H1 (cell line): ENCODE data around the gene GJD4. TPM values are rescaled to one million over a fixed set of nuclear protein-coding genes. Genes with fewer than 3 reads are reported as not detected.

Experiments used
- RAD21 ChIP-seq, 2 experiments: IDR thresholded peaks in 1 of 2; conservative IDR thresholded peaks in 1 of 2; 2 replicates each; pipeline ENCODE4 v1.6.1; 2011; ENCODE audit warnings: low read depth in 2 of 2, low read length in 2 of 2, improper control_type of control experiment in 1 of 2, inconsistent platforms in 1 of 2, mild to moderate bottlenecking in 1 of 2, moderate library complexity in 1 of 2
- TAF7 ChIP-seq: optimal IDR thresholded peaks from 2 replicates; pipeline ENCODE3; 2011; ENCODE audit warnings: low read depth, mild to moderate bottlenecking, inconsistent platforms, low read length, moderate library complexity, borderline replicate concordance
- polyA plus RNA-seq, 7 experiments: library from polyadenylated mRNA; depleted of rRNA in 3 of 7; stranded (reverse) in 5 of 7; unstranded in 2 of 7; fragments of >200 nt in 5 of 7; fragments of 200-250 nt in 2 of 7; gene quantifications; 1 replicate in 5 of 7; 2 replicates in 1 of 7; 4 replicates in 1 of 7; pipeline versions ENCODE4 v1.2.1 to v1.2.3, GENCODE V29; 2011 to 2013; ENCODE audit warnings: missing spikeins in 2 of 7, mixed read lengths in 2 of 7
- total RNA-seq: library from RNA; stranded (reverse); fragmentation: NEBNext Ultra II Directional; extraction: Animal tissue kit (Norgen Biotek cat#: 25700); gene quantifications from 2 replicates; pipeline ENCODE4 v1.2.1, GENCODE V29; 2021
- TF ChIP-seq, protein P1 (sequence below): fragments of 300-600 bp; sonication (generic); IDR thresholded peaks from 2 replicates; pipeline ENCODE4 v1.7.1; 2012; ENCODE audit warnings: low read length, moderate library complexity, mild to moderate bottlenecking, inconsistent platforms; ENCODE audit not compliant: insufficient replicate concordance

GJD4 gene
- total and polyA plus RNA-seq, 2 of the 8 experiments (the other 6 are each of a cell fraction or from before 2014, with no cell fraction given): not detected

DNA sequence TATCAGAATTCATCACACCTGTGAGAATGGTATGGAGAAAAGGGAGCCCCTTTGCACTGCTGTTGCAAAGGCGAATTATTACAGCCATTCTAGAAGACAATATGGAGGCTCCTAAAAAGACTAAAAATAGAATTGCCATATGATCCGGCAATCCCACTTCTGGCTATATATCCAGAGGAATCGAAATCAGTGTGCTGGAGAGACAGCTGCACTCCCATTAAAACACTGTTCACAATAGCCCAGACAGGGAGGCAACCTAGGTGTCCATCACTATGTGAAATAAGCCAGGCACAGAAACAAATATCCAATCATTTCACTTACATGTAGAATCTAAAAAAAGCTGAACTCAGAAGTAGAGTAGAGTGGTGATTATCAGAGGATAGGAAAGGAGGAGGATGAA, 26.0 kb upstream of the GJD4 start (continued):
- TF ChIP-seq, protein P1, sequence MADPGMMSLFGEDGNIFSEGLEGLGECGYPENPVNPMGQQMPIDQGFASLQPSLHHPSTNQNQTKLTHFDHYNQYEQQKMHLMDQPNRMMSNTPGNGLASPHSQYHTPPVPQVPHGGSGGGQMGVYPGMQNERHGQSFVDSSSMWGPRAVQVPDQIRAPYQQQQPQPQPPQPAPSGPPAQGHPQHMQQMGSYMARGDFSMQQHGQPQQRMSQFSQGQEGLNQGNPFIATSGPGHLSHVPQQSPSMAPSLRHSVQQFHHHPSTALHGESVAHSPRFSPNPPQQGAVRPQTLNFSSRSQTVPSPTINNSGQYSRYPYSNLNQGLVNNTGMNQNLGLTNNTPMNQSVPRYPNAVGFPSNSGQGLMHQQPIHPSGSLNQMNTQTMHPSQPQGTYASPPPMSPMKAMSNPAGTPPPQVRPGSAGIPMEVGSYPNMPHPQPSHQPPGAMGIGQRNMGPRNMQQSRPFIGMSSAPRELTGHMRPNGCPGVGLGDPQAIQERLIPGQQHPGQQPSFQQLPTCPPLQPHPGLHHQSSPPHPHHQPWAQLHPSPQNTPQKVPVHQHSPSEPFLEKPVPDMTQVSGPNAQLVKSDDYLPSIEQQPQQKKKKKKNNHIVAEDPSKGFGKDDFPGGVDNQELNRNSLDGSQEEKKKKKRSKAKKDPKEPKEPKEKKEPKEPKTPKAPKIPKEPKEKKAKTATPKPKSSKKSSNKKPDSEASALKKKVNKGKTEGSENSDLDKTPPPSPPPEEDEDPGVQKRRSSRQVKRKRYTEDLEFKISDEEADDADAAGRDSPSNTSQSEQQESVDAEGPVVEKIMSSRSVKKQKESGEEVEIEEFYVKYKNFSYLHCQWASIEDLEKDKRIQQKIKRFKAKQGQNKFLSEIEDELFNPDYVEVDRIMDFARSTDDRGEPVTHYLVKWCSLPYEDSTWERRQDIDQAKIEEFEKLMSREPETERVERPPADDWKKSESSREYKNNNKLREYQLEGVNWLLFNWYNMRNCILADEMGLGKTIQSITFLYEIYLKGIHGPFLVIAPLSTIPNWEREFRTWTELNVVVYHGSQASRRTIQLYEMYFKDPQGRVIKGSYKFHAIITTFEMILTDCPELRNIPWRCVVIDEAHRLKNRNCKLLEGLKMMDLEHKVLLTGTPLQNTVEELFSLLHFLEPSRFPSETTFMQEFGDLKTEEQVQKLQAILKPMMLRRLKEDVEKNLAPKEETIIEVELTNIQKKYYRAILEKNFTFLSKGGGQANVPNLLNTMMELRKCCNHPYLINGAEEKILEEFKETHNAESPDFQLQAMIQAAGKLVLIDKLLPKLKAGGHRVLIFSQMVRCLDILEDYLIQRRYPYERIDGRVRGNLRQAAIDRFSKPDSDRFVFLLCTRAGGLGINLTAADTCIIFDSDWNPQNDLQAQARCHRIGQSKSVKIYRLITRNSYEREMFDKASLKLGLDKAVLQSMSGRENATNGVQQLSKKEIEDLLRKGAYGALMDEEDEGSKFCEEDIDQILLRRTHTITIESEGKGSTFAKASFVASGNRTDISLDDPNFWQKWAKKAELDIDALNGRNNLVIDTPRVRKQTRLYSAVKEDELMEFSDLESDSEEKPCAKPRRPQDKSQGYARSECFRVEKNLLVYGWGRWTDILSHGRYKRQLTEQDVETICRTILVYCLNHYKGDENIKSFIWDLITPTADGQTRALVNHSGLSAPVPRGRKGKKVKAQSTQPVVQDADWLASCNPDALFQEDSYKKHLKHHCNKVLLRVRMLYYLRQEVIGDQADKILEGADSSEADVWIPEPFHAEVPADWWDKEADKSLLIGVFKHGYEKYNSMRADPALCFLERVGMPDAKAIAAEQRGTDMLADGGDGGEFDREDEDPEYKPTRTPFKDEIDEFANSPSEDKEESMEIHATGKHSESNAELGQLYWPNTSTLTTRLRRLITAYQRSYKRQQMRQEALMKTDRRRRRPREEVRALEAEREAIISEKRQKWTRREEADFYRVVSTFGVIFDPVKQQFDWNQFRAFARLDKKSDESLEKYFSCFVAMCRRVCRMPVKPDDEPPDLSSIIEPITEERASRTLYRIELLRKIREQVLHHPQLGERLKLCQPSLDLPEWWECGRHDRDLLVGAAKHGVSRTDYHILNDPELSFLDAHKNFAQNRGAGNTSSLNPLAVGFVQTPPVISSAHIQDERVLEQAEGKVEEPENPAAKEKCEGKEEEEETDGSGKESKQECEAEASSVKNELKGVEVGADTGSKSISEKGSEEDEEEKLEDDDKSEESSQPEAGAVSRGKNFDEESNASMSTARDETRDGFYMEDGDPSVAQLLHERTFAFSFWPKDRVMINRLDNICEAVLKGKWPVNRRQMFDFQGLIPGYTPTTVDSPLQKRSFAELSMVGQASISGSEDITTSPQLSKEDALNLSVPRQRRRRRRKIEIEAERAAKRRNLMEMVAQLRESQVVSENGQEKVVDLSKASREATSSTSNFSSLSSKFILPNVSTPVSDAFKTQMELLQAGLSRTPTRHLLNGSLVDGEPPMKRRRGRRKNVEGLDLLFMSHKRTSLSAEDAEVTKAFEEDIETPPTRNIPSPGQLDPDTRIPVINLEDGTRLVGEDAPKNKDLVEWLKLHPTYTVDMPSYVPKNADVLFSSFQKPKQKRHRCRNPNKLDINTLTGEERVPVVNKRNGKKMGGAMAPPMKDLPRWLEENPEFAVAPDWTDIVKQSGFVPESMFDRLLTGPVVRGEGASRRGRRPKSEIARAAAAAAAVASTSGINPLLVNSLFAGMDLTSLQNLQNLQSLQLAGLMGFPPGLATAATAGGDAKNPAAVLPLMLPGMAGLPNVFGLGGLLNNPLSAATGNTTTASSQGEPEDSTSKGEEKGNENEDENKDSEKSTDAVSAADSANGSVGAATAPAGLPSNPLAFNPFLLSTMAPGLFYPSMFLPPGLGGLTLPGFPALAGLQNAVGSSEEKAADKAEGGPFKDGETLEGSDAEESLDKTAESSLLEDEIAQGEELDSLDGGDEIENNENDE: no peak
- TF ChIP-seq TAF7 (no peak), RAD21 (IDR thresholded peaks at IDR 0.05 in 1 of 2, conservative IDR thresholded peaks at IDR 0.05 in 1 of 2; ENCODE audit: low read depth in 2 of 2, low read length in 2 of 2) (no peak)
